Heart left ventricle (tissue), 16 donors: ENCODE results near the gene TAF4. TPM values are rescaled to one million over a fixed set of nuclear protein-coding genes. Genes with fewer than 3 reads are reported as not detected.

Experiments
- ATAC-seq, 4 donors: fragments of 200-7000 bp; cut with Tn5 transposase; one replicate each; pipeline ENCODE4 v1.9.1; 2020 to 2022; ENCODE audit warnings: moderate library complexity in 4 of 4, mild to moderate bottlenecking in 3 of 4, moderate number of reproducible peaks in 1 of 4
- DNase-seq, 5 donors: peaks; one replicate each; pipeline ENCODE4 v3.0.0-alpha.2; 2020
- H3K27ac ChIP-seq, 12 donors: fragments of 200-600 bp; sonication (generic) in 4 of 12; one replicate each; pipeline versions ENCODE4 v1.5.0 to v1.8.0; 2016 to 2022; ENCODE audit warnings: mild to moderate bottlenecking in 2 of 12
- H3K27me3 ChIP-seq, 9 donors: fragments of 200-600 bp; sonication (generic) in 2 of 9; one replicate each; pipeline versions ENCODE4 v1.5.1 to v1.8.0; 2016 to 2022; ENCODE audit warnings: mild to moderate bottlenecking in 3 of 9
- H3K36me3 ChIP-seq, 9 donors: fragments of 200-600 bp; sonication (generic) in 2 of 9; one replicate each; pipeline versions ENCODE4 v1.5.0 to v1.8.0; 2018 to 2022; ENCODE audit warnings: mild to moderate bottlenecking in 2 of 9
- H3K4me1 ChIP-seq, 12 donors: fragments of 200-600 bp; sonication (generic) in 4 of 12; one replicate each; pipeline versions ENCODE4 v1.5.0 to v1.8.0; 2016 to 2022; ENCODE audit warnings: mild to moderate bottlenecking in 3 of 12
- H3K4me3 ChIP-seq, 12 donors: fragments of 200-600 bp; sonication (generic) in 4 of 12; one replicate each; pipeline versions ENCODE4 v1.5.0 to v1.8.0; 2017 to 2022; ENCODE audit warnings: mild to moderate bottlenecking in 9 of 12, moderate library complexity in 4 of 12
- H3K9me3 ChIP-seq, 12 donors: fragments of 200-600 bp; sonication (generic) in 4 of 12; one replicate each; pipeline versions ENCODE4 v1.5.0 to v1.8.0; 2016 to 2022; ENCODE audit warnings: mild to moderate bottlenecking in 1 of 12
- CTCF ChIP-seq, 12 donors: fragments of 200-600 bp; sonication (generic) in 4 of 12; IDR thresholded peaks; one replicate each; pipeline versions ENCODE4 v1.5.0 to v1.8.0; 2018 to 2022; ENCODE audit warnings: antibody characterized with exemption in 12 of 12, mild to moderate bottlenecking in 5 of 12
- POLR2A ChIP-seq, 2 donors: fragments of 450-650 bp; IDR thresholded peaks; one replicate each; pipeline ENCODE4 v1.6.1; 2017; ENCODE audit warnings: antibody characterized with exemption in 2 of 2, mild to moderate bottlenecking in 2 of 2, moderate library complexity in 2 of 2
- WGBS, 4 donors: extraction: QIAGEN DNeasy Blood & Tissue Kit in 2 of 4; methylation state at CpG; one replicate each; pipeline versions ENCODE4 v1.1.5 to v1.1.7; 2013 to 2018; 5-methylcytosine and 5-hydroxymethylcytosine counted together
- intact Hi-C, 10 donors: fragments of 100-400 bp; cut with DNase I; formaldehyde crosslinking; loops; one replicate each; pipeline versions ENCODE4 v1.11.1 to v1.14.2; 2022
- polyA plus RNA-seq, 2 donors: library from polyadenylated mRNA; stranded (reverse); fragments of 200-250 nt; gene quantifications; one replicate each; pipeline ENCODE4 v1.2.3, GENCODE V29; 2013
- total RNA-seq, 9 donors: library from RNA; depleted of rRNA in 2 of 9; stranded (reverse); fragments of >200 nt in 2 of 9; fragmentation: NEBNext Ultra II Directional in 3 of 9; extraction: Animal tissue kit (Norgen Biotek cat#: 25700) in 3 of 9; gene quantifications; one replicate each; pipeline versions ENCODE4 v1.1.0 to v1.2.4, GENCODE V29; 2016 to 2023
- donor health status: ischemic (EF 13 %, LVEDD 7.1; RV severe dilation, severe dysfunction).
- donor health status: healthy with polysubstance abuse.
- donor health status: DM: no; HTN: yes; CAD: no.
- donor health status: DM: no; HTN: no; CAD: no.
- donor health status: ischemic (EF 25% LVEDD 6.9; RV normal size, moderate dysfunction).
- donor health status: ischemic (EF 25% LVEDD 5.7; RV mildly dilated, moderate dysfunction).
- donor health status: healthy.
- donor health status: DM: yes; HTN: yes; CAD: no.
- donor health status: ischemic (EF 35%, LVEDD 5.7; RV mildly dilated, moderate dysfunction).
- donor health status: nonischemic (EF 11% LVEDD 7.7; RV severe dilation, severe dysfunction).
- donor health status: DM: yes; HTN: yes; CAD: no.
- donor health status: PGD.
- donor health status: ischemic (EF 29% LVEDD 5.4; RV normal size, mild dysfunction).
- donor health status: nonischemic (EF 23%, LVEDD 6.1; RV moderate dilation, normal function).

TAF4 gene
- total and polyA plus RNA-seq, 11 donors, result 4.5 to 37.7 (median 10.7) TPM

GRCh38 chr20:62069741-62070216, 4.1 kb upstream of the TAF4 start:
- peaks cover 0 to 11% (median 0%) of the 10 kb centered on the region in 12 donors for H3K9me3 ChIP-seq
- H3K4me1 ChIP-seq, result peaks cover 0 to 17% (median 12%) of the 10 kb centered on the region in 12 donors
- H3K36me3 ChIP-seq, result no peaks in the 10 kb centered on the region
- intact Hi-C loops, result loop anchor here in 9 of 10 donors (5.0 kb wide), 3 partner anchors 48 to 73 kb away; partner anchors contain the start of genes PSMA7 (in 4 of the 9), SS18L1 (in 4 of the 9) and LSM14B (in 2 of the 9)
- ATAC-seq (no peak), DNase-seq (no peak)
- no peaks in the 10 kb centered on the region for H3K27me3 ChIP-seq
- H3K27ac ChIP-seq, result peak overlapping the region in 1 of 12 donors; percentile 45
- TF ChIP-seq CTCF (IDR thresholded peaks at IDR 0.05), result no peak
- no peak for TF ChIP-seq POLR2A (IDR thresholded peaks at IDR 0.05)
- 90 to 93% (median 93%) methylated on average over 8 to 11 of the region's 11 CpGs for WGBS, 4 donors
- H3K4me3 ChIP-seq, result no peak overlapping the region

- H3K9me3 ChIP-seq, result peaks cover 0 to 11% (median 0%) of the 10 kb centered on the region in 12 donors
These were observed 3.3 kb upstream of the TAF4 start for GRCh38 chr20:62068997-62069396.

DNA sequence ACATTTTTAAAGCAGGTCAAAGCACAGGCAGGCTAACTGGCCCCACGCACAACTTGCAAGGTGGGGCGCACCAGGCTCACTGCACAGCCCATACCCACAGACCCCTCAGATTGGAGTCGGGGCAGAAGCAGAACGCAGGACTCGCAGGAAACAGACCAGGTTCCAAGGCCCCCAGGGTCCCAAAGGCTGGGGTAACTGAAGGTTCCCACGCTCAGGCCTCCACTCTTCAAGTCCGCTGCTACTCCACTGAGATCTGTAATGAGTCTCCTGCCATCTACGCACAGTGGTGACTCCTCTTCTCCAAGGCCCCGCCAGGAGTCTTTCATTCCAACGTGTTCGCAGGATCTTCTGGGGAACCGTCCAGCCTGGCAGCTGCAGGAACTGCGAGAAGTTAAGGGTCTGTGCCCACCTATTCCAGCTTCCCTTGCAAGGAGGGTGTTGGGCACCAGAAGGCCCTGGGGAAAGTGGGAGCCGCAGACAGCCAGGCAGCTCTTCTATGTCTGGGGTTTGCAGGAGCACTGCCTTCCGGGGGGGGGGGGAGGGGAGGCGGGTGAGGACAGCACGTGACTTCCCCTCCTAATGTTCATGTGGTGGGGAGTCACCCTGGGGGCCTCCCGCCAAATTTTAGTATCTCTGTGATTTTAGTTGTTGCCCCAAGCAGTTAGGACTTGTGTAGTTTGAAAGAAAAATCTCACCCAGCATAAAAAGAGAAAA, 2.0 kb upstream of the TAF4 start:
- intact Hi-C loops, result loop anchor here (2.0 to 5.0 kb wide), 5 partner anchors 50 to 75 kb away; partner anchors contain the start of genes PSMA7 (in 4 of the 10), SS18L1 (in 4 of the 10) and LSM14B (in 2 of the 10)
- Histone ChIP-seq H3K9me3 (no peaks in the 10 kb centered on the region), H3K4me1 (peaks cover 2 to 34% (median 28%) of the 10 kb centered on the region in 12 donors), H3K4me3 (no peak overlapping the region), H3K27ac (no peak overlapping the region), H3K27me3 (no peaks in the 10 kb centered on the region), H3K36me3 (no peaks in the 10 kb centered on the region)
- DNase-seq (no peak), ATAC-seq (no peak)
- 66 to 74% (median 71%) methylated on average over 13 to 18 of the region's 18 CpGs for WGBS, 4 donors
- TF ChIP-seq POLR2A (IDR thresholded peaks at IDR 0.05) (no peak), CTCF (IDR thresholded peaks at IDR 0.05) (no peak)

More at GRCh38 chr20:62068997-62069396, 3.3 kb upstream of the TAF4 start:
- DNase-seq (no peak), ATAC-seq (no peak)
- H3K27me3 ChIP-seq, result no peaks in the 10 kb centered on the region
- no peak overlapping the region for H3K27ac ChIP-seq
- intact Hi-C loops, result loop anchor here in 9 of 10 donors (5.0 kb wide), 3 partner anchors 48 to 73 kb away; partner anchors contain the start of genes PSMA7 (in 4 of the 9), SS18L1 (in 4 of the 9) and LSM14B (in 2 of the 9)
- no peak overlapping the region for H3K4me3 ChIP-seq
- TF ChIP-seq POLR2A (IDR thresholded peaks at IDR 0.05) (no peak), CTCF (IDR thresholded peaks at IDR 0.05) (no peak)
- no peaks in the 10 kb centered on the region for H3K36me3 ChIP-seq
- 87 to 90% (median 89%) methylated on average over 7 of the region's 7 CpGs for WGBS, 4 donors
- H3K4me1 ChIP-seq, result peaks cover 0 to 21% (median 16%) of the 10 kb centered on the region in 12 donors

GRCh38 chr20:62066983-62067433, 1.3 kb upstream of the TAF4 start:
- H3K9me3 ChIP-seq, result no peaks in the 10 kb centered on the region
- no peaks in the 10 kb centered on the region for H3K27me3 ChIP-seq
- H3K4me3 ChIP-seq, result peak overlapping the region; percentile 60 to 87 (median 70)
- peak overlapping the region; percentile 74 to 94 (median 89) for H3K27ac ChIP-seq
- H3K4me1 ChIP-seq, result peaks cover 2 to 40% (median 30%) of the 10 kb centered on the region in 12 donors
- DNase-seq, result no peak
- no peaks in the 10 kb centered on the region for H3K36me3 ChIP-seq
- intact Hi-C loops, result loop anchor here (1.0 to 5.0 kb wide), 7 partner anchors 50 to 75 kb away; partner anchors contain the start of genes PSMA7 (in 4 of the 10), SS18L1 (in 4 of the 10) and LSM14B (in 2 of the 10)
- peak in 3 of 4 donors; percentile 13 to 29 (median 19) for ATAC-seq
- WGBS, 4 donors, result 18 to 21% (median 18%) methylated on average over 15 of the region's 15 CpGs
- no peak for TF ChIP-seq POLR2A (IDR thresholded peaks at IDR 0.05)
- no peak for TF ChIP-seq CTCF (IDR thresholded peaks at IDR 0.05)
